Measurements from ENCODE around the gene KCNH5.

DNA sequence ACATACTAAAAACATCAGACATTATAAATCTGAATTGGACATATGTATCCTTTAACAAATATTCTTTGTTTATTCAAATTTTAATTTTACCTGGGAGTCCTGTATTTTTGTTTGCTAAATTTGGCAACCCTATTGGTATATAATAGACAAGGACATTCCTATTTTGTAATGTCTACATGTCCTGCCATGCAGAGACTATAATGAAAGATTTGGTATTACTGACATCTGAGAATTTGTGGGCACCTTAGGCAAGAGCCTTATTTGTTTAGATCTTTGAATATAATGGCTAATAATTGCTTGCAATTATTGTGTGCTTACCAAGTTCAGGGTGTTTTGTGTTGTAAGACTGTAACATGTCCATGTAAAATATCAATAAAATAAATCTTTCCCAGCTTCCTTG, 334.4 kb downstream of the KCNH5 start:
- TF ChIP-seq, protein P1, sequence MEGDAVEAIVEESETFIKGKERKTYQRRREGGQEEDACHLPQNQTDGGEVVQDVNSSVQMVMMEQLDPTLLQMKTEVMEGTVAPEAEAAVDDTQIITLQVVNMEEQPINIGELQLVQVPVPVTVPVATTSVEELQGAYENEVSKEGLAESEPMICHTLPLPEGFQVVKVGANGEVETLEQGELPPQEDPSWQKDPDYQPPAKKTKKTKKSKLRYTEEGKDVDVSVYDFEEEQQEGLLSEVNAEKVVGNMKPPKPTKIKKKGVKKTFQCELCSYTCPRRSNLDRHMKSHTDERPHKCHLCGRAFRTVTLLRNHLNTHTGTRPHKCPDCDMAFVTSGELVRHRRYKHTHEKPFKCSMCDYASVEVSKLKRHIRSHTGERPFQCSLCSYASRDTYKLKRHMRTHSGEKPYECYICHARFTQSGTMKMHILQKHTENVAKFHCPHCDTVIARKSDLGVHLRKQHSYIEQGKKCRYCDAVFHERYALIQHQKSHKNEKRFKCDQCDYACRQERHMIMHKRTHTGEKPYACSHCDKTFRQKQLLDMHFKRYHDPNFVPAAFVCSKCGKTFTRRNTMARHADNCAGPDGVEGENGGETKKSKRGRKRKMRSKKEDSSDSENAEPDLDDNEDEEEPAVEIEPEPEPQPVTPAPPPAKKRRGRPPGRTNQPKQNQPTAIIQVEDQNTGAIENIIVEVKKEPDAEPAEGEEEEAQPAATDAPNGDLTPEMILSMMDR (IDR thresholded peaks at IDR 0.05), result no peak
- no peak for TF ChIP-seq RXRA (IDR thresholded peaks at IDR 0.05; ENCODE audit: borderline replicate concordance, low read depth)

All from SK-N-SH (cell line).